ENCODE measurements around the gene CBL.
"Not testable (repeated sequence)": the region's sequence is repeated elsewhere in the genome, so short reads cannot be mapped to it uniquely, and the experiment has no call there.

The CBL gene

DNA sequence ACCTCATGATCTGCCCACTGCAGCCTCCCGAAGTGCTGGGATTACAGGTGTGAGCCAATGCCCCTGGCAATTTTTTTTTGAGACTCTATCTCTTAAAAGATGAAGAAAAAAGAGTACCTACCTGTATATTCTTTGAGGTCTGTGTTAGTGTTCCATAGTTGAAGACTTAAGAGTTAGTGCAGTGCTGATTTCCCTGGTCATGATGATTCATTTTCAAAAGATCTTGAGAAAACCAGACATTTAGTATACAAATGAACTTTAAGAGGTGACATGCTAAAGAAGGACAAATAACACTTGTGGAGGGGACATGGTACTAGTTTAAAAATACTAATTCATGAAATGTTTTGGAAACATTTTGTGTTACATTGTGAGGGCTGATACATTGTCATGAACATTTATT is 17.7 kb downstream of the CBL start:
- H3K9me3 ChIP-seq (ENCODE audit: control insufficient read depth, insufficient read depth, low read length) = no peaks in the 10 kb centered on the region
- no peaks in the 10 kb centered on the region for H3K4me1 ChIP-seq (ENCODE audit: control insufficient read depth, insufficient read depth, low read length)
- H3K36me3 ChIP-seq (ENCODE audit: control insufficient read depth, insufficient read depth, low read length) = no peaks in the 10 kb centered on the region
- H3K4me3 ChIP-seq (ENCODE audit: low read depth, low read length) = no peak overlapping the region
- no peaks in the 10 kb centered on the region for H3K27me3 ChIP-seq (ENCODE audit: control insufficient read depth, insufficient read depth, low read length)
- H3K9ac ChIP-seq (ENCODE audit: low read depth, low read length) = no peak overlapping the region

GRCh38 chr11:119228535-119229287 is 22.6 kb downstream of the CBL start:
- H3K9me3 ChIP-seq (ENCODE audit: control insufficient read depth, insufficient read depth, low read length); H3K36me3 ChIP-seq (ENCODE audit: control insufficient read depth, insufficient read depth, low read length); H3K4me1 ChIP-seq (ENCODE audit: control insufficient read depth, insufficient read depth, low read length); H3K4me3 ChIP-seq (ENCODE audit: low read depth, low read length); H3K9ac ChIP-seq (ENCODE audit: low read depth, low read length); H3K27me3 ChIP-seq (ENCODE audit: control insufficient read depth, insufficient read depth, low read length): not testable (repeated sequence)

DNA sequence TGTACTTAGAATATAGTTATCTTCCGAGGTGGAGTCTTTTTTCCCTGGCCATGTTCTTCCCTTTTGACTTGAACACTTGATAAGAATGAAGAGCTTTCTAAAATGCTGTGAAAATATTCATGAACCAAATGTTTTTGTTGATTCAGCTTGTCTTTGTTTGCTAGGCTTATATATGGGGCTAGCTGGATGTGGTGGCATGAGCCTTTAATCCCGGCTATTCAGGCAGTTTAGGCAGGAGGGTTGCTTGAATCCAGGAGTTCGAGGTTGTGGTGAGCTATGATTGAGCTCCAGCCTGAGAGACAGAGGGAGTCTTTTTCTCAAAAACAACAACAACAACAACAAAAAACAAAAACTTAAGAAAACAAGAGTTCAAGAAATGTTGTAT is 23.1 kb downstream of the CBL start:
- Histone ChIP-seq H3K9ac (ENCODE audit: low read depth, low read length) (no peak overlapping the region), H3K9me3 (ENCODE audit: control insufficient read depth, insufficient read depth, low read length) (no peaks in the 10 kb centered on the region), H3K4me3 (ENCODE audit: low read depth, low read length) (no peak overlapping the region), H3K27me3 (ENCODE audit: control insufficient read depth, insufficient read depth, low read length) (no peaks in the 10 kb centered on the region), H3K4me1 (ENCODE audit: control insufficient read depth, insufficient read depth, low read length) (no peaks in the 10 kb centered on the region), H3K36me3 (ENCODE audit: control insufficient read depth, insufficient read depth, low read length) (no peaks in the 10 kb centered on the region)

DNA sequence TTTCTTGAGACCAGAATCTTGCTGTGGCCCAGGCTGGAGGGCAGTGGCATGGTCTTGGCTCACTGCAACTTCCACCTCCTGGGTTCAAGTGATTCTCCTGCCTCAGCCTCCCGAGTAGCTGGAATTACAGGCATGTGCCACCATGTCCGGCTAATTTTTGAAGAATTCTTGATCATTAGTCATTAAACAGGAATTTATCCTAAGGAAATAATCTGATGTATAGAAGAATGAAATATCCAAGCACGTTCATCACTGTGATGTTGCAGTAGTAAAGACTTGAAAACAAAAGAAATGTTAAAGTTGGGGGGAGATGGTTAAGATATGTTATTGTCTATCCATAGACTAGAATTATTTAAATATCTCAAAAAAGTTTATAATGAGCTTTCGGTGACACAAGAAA is 23.6 kb downstream of the CBL start:
- no peaks in the 10 kb centered on the region for H3K27me3 ChIP-seq (ENCODE audit: control insufficient read depth, insufficient read depth, low read length)
- H3K36me3 ChIP-seq (ENCODE audit: control insufficient read depth, insufficient read depth, low read length) = no peaks in the 10 kb centered on the region
- H3K9ac ChIP-seq (ENCODE audit: low read depth, low read length) = no peak overlapping the region
- no peaks in the 10 kb centered on the region for H3K4me1 ChIP-seq (ENCODE audit: control insufficient read depth, insufficient read depth, low read length)
- no peaks in the 10 kb centered on the region for H3K9me3 ChIP-seq (ENCODE audit: control insufficient read depth, insufficient read depth, low read length)
- no peak overlapping the region for H3K4me3 ChIP-seq (ENCODE audit: low read depth, low read length)

- H3K36me3 ChIP-seq (ENCODE audit: control insufficient read depth, insufficient read depth, low read length) = no peaks in the 10 kb centered on the region
- H3K9ac ChIP-seq (ENCODE audit: low read depth, low read length) = no peak overlapping the region
- H3K9me3 ChIP-seq (ENCODE audit: control insufficient read depth, insufficient read depth, low read length) = no peaks in the 10 kb centered on the region
- H3K27me3 ChIP-seq (ENCODE audit: control insufficient read depth, insufficient read depth, low read length) = no peaks in the 10 kb centered on the region
- H3K4me1 ChIP-seq (ENCODE audit: control insufficient read depth, insufficient read depth, low read length) = no peaks in the 10 kb centered on the region
- no peak overlapping the region for H3K4me3 ChIP-seq (ENCODE audit: low read depth, low read length)
Observed at GRCh38 chr11:119236490-119236889, 30.4 kb downstream of the CBL start.

DNA sequence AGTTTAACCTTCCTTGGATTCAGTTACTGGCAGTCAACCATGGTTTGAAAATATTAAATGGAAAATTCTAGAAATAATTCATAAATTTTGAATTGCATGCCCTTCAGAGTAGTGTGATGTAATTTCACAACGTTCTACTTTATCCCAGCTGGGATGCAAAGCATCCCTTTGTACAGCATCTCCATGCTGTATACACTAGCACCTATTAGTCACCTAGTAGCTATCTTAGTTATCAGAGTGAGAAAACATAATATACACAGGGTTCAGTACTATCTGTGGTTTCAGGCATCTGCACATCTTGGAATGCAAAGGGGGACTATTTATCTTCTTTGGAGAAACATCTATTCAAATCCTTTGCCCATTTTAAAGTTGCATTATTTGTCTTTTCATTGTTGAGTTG is 30.8 kb downstream of the CBL start:
- Histone ChIP-seq H3K4me1 (ENCODE audit: control insufficient read depth, insufficient read depth, low read length) (no peaks in the 10 kb centered on the region), H3K4me3 (ENCODE audit: low read depth, low read length) (no peak overlapping the region), H3K27me3 (ENCODE audit: control insufficient read depth, insufficient read depth, low read length) (no peaks in the 10 kb centered on the region), H3K36me3 (ENCODE audit: control insufficient read depth, insufficient read depth, low read length) (no peaks in the 10 kb centered on the region), H3K9me3 (ENCODE audit: control insufficient read depth, insufficient read depth, low read length) (no peaks in the 10 kb centered on the region), H3K9ac (ENCODE audit: low read depth, low read length) (no peak overlapping the region)

GRCh38 chr11:119237515-119237914 is 31.4 kb downstream of the CBL start:
- no peaks in the 10 kb centered on the region for H3K9me3 ChIP-seq (ENCODE audit: control insufficient read depth, insufficient read depth, low read length)
- no peaks in the 10 kb centered on the region for H3K27me3 ChIP-seq (ENCODE audit: control insufficient read depth, insufficient read depth, low read length)
- no peaks in the 10 kb centered on the region for H3K4me1 ChIP-seq (ENCODE audit: control insufficient read depth, insufficient read depth, low read length)
- H3K4me3 ChIP-seq (ENCODE audit: low read depth, low read length) = no peak overlapping the region
- no peak overlapping the region for H3K9ac ChIP-seq (ENCODE audit: low read depth, low read length)
- no peaks in the 10 kb centered on the region for H3K36me3 ChIP-seq (ENCODE audit: control insufficient read depth, insufficient read depth, low read length)

DNA sequence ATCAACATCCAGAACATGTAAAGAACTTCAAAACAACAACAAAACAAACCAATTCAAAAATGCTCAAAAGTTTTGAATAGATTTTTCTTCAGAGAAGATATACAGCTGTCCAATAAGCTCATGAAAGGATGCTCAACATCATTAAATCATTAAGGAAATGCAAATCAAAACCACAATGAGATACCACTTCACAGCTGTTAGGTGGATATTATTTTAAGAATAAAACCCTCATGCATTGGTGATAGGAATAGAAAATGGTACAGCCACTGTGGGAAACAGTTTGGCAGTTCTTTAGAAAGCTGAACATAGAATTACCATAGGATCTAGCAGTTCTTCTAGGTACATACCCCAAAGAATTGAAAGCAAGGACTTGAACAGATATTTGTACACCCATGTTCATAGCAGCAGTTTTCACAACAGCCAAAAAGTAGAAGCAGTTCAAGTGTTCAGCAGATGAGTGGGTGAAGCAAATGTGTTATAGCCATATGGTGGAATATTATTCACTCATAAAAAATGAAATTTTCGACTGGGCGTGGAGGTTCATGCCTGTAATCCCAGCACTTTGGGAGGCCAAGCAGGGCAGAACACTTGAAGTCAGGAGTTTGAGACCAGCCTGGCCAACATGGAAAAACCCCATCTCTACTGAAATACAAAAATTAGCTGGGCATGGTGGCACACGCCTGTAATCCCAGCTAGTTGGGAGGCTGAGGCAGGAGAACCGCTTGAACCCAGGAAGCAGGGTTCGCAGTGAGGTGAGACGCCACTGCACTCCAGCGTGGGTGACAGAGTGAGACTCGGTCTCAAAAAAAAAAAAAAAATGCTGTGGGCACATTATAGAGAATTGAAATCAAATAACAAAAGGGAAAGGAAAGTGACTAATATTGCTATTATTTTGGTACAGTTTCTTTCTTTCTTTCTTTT is 42.9 kb downstream of the CBL start:
- no peaks in the 10 kb centered on the region for H3K9me3 ChIP-seq (ENCODE audit: control insufficient read depth, insufficient read depth, low read length)
- H3K9ac ChIP-seq (ENCODE audit: low read depth, low read length) = no peak overlapping the region
- H3K4me3 ChIP-seq (ENCODE audit: low read depth, low read length) = no peak overlapping the region
- no peaks in the 10 kb centered on the region for H3K36me3 ChIP-seq (ENCODE audit: control insufficient read depth, insufficient read depth, low read length)
- no peaks in the 10 kb centered on the region for H3K4me1 ChIP-seq (ENCODE audit: control insufficient read depth, insufficient read depth, low read length)
- no peaks in the 10 kb centered on the region for H3K27me3 ChIP-seq (ENCODE audit: control insufficient read depth, insufficient read depth, low read length)

- Histone ChIP-seq H3K27me3 (ENCODE audit: control insufficient read depth, insufficient read depth, low read length) (no peaks in the 10 kb centered on the region), H3K4me3 (ENCODE audit: low read depth, low read length) (no peak overlapping the region), H3K36me3 (ENCODE audit: control insufficient read depth, insufficient read depth, low read length) (no peaks in the 10 kb centered on the region), H3K4me1 (ENCODE audit: control insufficient read depth, insufficient read depth, low read length) (no peaks in the 10 kb centered on the region), H3K9me3 (ENCODE audit: control insufficient read depth, insufficient read depth, low read length) (no peaks in the 10 kb centered on the region), H3K9ac (ENCODE audit: low read depth, low read length) (no peak overlapping the region)
Observed at GRCh38 chr11:119249671-119250010, 43.5 kb downstream of the CBL start.

DNA sequence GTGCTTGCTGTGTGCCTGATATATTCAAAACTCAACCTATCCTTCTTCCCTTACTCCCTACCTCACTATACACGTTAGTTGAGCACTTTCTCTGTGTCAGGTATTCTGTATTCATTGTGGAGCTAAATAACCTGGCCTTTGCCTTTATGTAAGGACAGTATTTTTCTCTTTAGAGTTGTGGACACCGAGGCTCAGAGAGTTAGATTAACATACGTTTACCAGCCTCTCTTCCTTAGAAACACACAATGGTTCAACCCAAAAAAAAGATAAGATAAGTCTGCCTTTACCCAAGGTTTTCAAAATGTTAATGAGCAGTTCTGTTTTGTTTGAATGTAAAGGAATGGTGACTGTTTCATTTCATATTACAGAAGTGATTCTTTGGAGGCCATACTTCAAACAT is 45.0 kb downstream of the CBL start:
- H3K9ac ChIP-seq (ENCODE audit: low read depth, low read length) = no peak overlapping the region
- H3K4me3 ChIP-seq (ENCODE audit: low read depth, low read length) = no peak overlapping the region
- no peaks in the 10 kb centered on the region for H3K36me3 ChIP-seq (ENCODE audit: control insufficient read depth, insufficient read depth, low read length)
- H3K4me1 ChIP-seq (ENCODE audit: control insufficient read depth, insufficient read depth, low read length) = no peaks in the 10 kb centered on the region
- no peaks in the 10 kb centered on the region for H3K9me3 ChIP-seq (ENCODE audit: control insufficient read depth, insufficient read depth, low read length)
- H3K27me3 ChIP-seq (ENCODE audit: control insufficient read depth, insufficient read depth, low read length) = no peaks in the 10 kb centered on the region

GRCh38 chr11:119254239-119254638 is 48.1 kb downstream of the CBL start:
- Histone ChIP-seq H3K4me3 (ENCODE audit: low read depth, low read length) (no peak overlapping the region), H3K4me1 (ENCODE audit: control insufficient read depth, insufficient read depth, low read length) (peaks cover 10% of the 10 kb centered on the region), H3K9ac (ENCODE audit: low read depth, low read length) (no peak overlapping the region), H3K36me3 (ENCODE audit: control insufficient read depth, insufficient read depth, low read length) (no peaks in the 10 kb centered on the region), H3K27me3 (ENCODE audit: control insufficient read depth, insufficient read depth, low read length) (no peaks in the 10 kb centered on the region), H3K9me3 (ENCODE audit: control insufficient read depth, insufficient read depth, low read length) (no peaks in the 10 kb centered on the region)

DNA sequence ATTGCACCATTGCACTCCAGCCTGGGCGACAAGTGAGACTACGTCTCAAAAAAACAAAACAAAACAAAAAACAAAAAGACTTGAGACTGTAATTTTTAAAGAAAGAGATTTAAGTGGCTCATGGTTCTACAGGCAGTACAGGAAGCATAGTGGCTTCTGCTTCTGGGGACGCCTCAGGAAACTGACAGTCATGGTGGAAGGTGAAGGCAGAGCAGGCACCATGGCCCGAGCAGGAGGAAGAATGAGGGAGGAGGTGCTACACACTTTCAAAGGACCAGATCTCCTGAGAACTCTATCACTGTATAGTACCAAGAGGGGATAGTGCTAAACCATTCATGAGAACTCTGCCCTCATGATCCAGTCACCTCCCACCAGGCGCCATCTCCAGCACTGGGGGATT is 52.0 kb downstream of the CBL start:
- Histone ChIP-seq H3K4me3 (ENCODE audit: low read depth, low read length) (no peak overlapping the region), H3K27me3 (ENCODE audit: control insufficient read depth, insufficient read depth, low read length) (no peaks in the 10 kb centered on the region), H3K9me3 (ENCODE audit: control insufficient read depth, insufficient read depth, low read length) (no peaks in the 10 kb centered on the region), H3K4me1 (ENCODE audit: control insufficient read depth, insufficient read depth, low read length) (peaks cover 10% of the 10 kb centered on the region), H3K36me3 (ENCODE audit: control insufficient read depth, insufficient read depth, low read length) (no peaks in the 10 kb centered on the region), H3K9ac (ENCODE audit: low read depth, low read length) (no peak overlapping the region)
